GM11168 (cell line): Measurements from ENCODE around the gene ZNF619.
"Not testable (repeated sequence)": the region's sequence is repeated elsewhere in the genome, so short reads cannot be mapped to it uniquely, and the experiment has no call there.

ENCODE experiments used
- in situ Hi-C: fragments of 300-500 bp; cut with MboI; formaldehyde crosslinking; loops from one replicate; pipeline ENCODE4 v1.12.0; 2022; ENCODE audit warnings: low sequenced_read_pairs; ENCODE audit not compliant: unreplicated experiment

ZNF619 gene

DNA sequence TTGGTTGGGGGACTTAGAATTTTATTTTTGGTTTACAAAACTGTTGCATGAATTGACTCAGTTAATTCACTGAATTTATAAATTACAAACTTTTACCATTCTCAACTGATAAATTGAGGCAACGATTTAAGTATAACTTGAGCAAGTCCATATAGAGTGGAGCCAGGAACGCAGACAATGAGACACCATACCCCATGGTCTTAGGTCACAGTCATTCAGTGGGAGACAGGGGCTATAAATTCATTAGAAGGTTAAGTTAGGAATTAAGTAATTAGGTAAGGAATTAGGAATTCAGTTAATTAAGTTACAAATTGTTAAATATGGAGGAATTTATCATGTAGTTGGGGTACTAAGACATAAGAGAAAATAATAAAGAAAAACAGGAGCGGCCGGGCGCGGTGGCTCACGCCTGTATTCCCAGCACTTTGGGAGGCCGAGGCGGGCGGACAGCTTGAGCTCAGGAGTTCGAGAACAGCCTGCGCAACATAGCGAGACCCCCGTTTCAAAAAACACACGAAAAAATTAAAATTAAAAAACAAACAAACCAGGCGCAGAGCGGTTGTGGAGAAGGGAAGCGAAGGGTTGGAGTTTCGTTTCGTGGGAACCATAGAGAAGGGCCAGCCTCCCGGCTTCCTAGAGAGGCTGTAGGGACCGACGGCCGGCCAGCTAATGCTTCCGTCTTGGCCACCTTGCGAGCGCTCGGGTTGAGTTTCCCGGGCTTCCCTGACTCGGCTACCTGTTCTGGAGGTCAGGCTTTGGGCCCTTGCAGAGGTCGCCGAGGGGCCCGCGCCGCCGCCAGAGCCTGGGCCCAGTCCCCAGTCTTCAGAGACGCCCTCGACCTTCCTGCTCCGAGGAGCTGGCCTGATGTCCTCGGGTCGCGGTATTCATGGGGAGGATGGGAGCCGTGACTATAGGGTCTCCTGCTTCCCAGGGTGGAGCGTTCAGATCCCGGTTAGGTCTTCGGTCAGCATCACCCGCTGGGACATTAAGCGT lies at the start of gene ZNF619:
ZNF619 (plus strand) TSS at position 645 of the 993 bp plus-strand sequence. CDS start 858 bp downstream, outside the sequence.
- in situ Hi-C loops = no loop called here

DNA sequence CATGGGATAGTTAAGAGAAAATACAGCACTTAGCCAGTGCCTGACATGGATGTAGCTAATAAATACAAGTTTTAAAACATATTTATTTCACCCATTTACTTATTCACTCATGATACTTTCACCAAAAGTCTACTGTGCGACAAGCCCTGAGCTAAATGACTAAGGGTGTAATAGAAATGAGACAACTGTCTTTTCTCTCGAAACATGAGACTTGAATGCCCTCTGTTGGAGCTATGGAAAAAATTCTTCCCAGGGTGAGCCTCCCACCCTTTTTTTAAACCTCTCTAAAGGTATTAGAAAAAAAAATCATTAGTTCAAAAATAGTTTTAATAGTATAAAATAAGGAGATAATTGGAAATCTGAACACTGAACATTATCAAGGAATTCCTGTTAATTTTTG lies 44.1 kb upstream of the ZNF619 start:
- in situ Hi-C loops = no loop called here

DNA sequence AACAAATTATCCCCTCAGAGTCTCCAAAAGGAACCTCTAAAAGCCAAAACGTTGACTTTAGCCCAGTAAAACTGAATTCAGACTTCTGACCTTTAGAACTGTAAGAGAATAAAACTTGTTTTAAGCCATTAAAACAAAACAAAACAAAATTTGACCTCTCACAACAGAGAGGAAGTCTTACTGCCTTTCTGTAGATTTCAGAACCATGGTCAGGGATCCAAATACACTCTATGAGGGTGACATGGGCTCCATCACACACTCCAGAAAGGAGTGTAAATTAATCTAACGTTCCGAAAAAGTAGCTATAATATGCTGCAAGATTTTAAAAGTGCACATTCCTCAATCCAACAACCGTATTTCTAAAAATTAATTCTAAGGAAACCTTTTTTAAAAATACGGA lies 39.0 kb upstream of the ZNF619 start:
- in situ Hi-C loops = no loop called here

DNA sequence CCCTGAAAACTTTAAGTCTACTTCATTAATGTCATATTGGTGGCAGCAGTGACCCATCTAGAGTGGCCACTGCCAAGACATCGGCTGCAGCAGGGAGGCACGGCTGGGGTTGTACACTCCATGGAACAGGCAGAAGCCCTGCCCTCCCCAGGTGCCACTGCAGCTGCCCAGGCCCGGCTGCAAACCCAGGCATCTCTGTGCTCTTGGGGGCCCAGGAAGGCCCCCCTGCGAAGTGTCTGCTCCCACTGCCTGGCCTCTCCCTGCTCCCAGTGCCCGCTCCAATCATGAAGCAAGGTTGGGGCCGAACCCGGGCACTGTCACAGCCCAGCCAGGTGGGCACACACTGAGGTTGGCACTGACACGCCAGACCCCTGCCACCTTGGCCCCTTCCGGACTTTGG lies 31.9 kb upstream of the ZNF619 start:
- in situ Hi-C loops = no loop called here

DNA sequence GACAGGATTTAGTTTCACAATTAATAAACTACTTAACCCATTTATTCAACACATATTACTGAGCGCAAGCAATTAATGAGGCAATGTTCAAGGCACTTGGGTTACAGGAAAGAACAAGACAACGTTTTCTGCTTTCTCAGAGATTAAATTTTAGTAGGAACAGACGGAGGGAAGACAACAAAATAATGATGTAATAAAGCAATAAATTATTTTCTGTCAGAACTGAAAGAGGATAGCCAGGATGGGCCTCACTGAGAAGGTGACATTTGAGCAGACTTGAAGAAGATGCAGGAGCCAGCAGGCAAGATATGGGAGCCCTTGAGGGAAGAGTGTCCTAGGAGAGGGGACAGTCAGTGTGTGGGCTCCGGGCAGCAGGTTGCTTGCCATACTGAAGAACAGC lies 31.0 kb upstream of the ZNF619 start:
- in situ Hi-C loops = no loop called here

DNA sequence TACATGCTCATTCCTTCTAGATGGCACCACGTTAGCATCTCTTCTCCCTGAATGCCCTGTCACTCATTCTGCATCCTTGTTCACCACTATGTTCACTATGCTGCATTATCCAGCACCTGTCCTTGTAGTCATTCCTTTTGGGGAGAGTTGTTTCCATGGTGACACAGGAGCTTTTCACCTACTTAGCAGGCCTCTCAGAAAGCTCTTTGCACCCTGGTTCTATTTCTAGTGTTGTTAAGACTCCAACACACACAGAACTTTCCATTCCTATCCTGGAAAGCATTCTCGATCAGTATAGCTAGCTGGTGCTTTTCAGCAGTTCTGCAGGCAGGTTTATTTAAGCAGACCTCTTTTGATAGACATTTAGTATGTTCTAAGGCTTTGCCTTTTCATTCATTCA lies 26.5 kb upstream of the ZNF619 start:
- in situ Hi-C loops = no loop called here

DNA sequence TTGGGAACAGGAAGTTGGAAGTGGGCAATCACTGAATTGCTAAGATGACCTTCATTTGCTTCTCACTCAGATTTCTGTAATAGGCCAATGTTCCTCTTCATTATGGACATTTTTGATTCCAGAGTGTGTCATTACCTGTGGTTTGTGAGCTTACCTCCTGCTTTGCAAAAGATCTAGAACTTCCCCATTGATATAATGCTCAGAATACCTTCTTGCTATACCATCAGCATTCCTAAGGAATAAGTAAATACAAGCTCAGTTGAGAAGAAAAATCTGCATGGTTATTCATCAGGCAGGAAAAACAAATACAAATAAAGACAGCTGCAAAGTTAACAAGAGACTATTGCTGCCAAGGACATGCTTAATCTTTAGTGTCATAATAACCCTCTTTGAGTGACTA lies 25.4 kb upstream of the ZNF619 start:
- in situ Hi-C loops = no loop called here

DNA sequence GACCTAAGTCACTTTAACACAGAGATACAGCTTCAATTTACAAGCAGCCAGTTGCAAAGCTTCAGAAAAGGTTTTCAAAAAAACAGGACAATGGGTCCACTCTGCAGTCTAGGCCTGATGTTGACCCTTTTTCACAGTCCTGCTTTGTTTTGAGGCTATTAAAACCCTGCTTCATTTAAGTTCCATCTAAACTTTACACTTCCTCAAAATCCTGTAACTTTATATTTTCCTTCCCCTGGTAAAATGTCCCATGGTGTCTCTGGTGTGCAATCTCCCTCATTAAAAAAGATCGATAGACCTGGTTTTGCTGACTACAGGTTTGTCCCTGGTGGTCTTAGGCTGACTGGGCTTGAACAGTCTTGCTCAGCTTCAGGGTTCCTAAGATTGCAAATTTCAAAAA lies 24.9 kb upstream of the ZNF619 start:
- in situ Hi-C loops = no loop called here

DNA sequence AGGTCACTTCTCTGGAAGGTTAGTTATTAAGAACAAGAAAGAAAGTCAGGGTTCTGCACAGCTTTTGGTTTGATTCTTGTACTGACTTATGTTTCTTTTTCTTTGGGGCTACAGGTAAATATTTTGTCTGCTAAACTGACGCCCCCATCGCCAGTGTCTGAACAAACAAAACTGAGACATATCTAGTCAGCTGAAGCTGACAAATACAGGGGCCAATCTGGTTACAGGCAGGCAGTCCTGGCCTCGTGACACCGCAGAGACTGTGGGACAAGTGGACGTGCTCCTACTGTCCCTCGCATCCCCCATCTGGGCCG lies 24.4 kb upstream of the ZNF619 start:
- in situ Hi-C loops = no loop called here

DNA sequence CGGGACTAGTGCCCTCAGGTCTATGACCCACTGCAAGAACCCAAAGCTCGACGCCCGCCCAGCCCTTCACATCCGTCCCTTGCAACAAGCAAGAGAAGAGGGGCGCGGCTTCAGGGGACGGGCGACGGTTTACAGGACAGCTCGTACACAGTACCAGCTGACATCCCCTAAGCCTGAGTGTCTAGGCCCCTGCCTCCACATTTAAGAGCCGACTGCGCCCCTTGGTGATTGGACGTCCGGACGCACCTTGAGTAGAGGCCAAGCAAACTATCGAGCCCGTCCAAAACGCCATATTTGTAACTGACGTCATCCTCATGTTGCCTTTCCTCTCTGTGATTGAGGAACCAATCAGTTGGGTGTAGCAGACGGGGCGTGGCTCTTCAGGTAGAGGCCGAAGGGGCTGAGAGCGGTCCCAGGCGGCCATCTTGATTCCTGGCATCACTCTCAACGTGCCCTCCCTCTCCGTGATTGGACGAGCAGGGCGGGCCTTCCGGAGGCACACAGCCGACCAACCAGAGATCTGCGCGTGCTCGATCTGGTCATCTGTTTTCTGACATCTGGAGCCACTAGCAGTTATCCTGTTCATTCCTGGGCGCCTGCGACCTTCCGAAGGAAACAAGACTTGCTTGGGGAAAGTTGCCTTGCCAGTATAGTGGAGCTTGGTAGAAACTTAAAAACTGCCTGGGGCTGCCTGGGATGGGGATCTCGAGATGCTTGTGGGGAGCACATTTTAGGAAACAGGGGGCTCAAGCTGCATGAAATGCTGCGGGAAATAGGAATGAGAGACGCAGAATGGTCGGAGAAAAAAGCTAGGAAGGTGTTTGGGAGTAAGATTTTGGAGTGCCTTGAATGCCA lies 23.8 kb upstream of the ZNF619 start:
- in situ Hi-C loops = no loop called here

DNA sequence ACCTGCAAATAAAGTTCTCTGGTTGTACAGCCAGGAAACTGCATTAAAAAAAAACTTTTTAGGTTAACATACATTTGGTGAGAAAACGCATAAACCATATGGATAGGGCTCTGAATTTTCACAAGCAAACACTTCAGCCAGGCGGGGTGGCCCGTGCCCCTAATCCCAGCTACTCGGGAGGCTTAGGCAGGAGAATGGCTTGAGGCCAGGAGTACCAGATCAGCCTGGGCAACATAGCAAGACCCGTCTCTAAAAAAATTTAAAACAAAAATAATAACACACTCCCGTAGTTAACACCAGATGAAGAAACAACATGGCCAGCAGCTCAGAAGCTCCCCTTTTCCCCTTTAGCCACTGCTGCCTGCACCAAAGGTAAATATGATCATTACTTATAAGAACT lies 23.0 kb upstream of the ZNF619 start:
- in situ Hi-C loops = no loop called here

DNA sequence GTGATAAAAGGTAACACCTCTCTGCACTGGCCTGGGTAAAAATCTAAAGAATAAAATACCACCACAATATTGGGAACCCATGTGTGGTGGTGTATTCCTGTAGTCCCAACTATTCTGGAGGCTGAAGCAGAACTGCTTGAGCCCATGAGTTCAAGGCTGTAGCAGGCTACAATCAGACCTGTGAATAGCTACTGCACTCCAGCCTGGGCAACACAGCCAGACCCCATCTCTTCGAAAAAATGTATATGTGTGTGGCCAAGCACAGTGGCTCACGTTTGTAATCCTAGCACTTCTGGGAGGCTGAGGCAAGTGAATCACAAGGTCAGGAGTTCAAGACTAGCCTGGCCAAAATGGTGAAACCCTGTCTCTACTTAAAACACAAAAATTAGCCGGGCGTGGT lies 21.6 kb upstream of the ZNF619 start:
- in situ Hi-C loops = no loop called here

DNA sequence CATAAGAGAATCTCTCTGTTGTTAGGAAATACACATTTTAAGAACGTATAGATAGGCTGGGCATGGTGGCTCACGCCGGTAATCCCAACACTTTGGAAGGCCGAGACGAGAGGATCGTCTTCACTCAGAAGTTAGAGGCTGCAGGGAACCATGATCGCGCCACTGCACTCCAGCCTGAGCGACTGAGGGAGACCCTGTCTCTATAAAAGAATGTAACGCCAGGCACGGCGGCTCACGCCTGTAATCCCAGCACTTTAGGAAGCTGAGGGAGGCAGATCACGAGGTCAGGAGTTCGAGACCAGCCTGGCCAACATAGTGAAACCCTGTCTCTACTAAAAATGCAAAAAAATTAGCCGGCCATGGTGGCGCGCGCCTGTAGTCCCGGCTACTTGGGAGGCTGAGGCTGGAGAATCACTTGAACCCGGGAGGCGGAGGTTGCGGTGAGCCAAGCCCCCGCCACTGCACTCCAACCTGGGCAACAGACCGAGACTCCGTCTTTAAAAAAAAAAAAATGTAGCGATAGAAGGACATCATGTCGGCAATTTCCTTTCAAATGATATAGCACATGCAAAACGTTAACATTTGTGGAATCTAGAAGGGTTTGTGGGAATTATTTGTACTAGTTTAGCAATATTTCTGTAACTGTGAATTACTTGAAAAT lies 20.5 kb upstream of the ZNF619 start:
- in situ Hi-C loops = no loop called here

DNA sequence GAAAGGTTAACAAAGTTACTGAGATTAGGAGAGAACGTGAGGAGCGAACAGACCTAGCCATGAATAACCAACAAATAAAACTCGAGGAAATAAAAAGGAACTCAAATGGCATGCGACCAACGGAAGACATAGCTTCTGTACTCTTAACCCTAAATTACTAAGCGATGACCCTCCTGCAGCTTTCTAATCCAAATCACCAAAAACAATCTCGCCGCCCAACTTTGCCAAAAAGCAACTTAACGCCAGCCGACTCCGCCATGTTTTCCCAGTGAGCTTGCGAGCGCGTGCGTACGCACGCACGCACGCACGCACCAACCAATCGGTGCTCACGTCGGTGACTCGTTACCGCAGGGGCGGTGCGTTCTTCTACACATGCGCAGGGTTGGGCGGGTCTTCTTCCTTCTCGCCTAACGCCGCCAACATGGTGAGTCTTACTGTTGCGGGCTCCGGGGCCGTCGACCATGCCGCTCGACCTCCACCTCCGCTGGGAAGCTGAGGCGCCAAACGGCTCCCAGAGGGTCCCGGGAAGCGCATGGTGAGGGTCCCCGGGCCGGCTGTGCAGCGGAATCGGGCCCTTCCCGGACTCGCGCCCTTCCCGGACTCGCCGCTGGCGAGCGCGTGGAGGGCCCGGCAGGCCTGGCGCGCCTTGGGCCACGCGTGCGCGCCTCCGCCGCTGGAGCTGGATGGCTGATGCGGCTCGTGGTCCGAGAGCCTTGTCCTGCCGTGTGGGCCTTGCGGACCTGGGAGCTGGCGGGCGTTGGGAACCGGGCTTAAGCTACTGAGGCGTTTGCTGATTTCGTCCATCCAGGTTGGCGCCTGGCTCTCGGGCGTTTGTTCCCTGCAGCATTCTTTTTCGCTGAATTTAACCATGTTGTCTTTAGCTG lies 19.7 kb upstream of the ZNF619 start, which contains the start of gene RPL14:
RPL14 (plus strand) TSS at position 400 of the 884 bp plus-strand sequence; CDS start at position 533, 133 bp downstream.
- in situ Hi-C loops = no loop called here

DNA sequence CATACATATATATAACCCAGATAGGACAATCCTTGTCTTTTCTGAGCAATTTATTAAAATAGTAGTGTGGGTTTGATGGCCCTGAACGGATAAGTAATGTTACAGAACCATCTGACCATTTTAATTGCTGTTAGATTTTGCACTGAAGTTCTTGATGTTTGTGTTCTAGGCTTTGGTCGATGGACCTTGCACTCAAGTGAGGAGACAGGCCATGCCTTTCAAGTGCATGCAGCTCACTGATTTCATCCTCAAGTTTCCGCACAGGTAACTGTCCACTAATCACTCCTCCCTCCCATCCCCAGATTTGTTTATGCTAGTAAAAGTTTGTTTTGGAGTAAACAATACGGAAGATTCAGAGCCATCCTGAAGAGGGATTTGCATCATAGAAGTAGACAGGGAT lies 18.4 kb upstream of the ZNF619 start:
- in situ Hi-C loops = no loop called here

DNA sequence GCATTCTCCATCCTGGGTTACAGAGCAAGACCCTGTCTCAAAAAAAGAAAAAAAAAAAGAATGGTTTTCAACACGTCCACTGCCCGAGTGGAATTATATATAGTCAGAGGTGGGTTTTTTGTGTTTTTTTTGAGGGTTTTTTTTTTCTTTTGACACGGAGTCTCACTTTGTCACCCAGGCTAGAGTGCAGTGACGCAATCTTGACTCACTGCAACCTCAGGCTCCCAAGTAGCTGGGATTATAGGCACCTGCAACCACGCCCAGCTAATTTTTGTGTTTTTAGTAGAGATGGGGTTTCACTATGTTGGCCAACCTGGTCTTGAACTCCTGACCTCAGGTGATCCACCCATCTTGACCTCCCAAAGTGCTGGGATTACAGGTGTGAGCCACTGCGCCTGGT lies 16.4 kb upstream of the ZNF619 start:
- in situ Hi-C loops = not testable (repeated sequence)

DNA sequence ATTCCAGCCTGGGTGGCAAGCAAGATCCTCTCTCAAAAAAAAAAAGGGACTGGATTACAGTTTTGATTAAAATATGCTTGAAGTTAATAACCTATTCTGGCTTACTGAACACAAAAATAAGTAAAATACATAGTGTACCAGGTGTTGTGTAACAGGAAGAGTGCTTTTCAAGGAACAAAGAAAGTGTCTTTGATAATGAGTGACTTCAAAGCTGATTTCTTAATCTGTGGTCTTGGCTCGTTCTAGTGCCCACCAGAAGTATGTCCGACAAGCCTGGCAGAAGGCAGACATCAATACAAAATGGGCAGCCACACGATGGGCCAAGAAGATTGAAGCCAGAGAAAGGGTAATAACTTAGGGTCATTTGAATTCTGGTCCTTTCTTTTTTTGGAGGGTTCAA lies 15.8 kb upstream of the ZNF619 start:
- in situ Hi-C loops = no loop called here

DNA sequence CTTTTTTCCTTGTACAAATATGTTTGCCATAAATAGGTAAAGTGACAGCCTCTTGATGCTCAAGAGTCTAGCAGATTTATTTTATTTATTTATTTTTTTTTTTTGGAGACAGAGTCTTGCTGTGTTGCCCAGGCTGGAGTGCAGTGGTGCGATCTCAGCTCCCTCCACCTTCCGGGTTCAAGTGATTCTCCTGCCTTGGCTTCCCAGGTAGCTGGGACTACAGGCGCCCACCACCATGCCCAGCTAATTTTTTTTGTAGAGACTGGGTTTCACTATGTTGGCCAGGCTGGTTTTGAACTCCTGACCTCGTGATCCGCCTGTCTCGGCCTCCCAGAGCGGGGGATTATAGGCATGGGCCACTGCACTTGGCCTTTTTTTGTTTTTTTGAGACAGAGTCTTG lies 14.1 kb upstream of the ZNF619 start:
- in situ Hi-C loops = not testable (repeated sequence)

DNA sequence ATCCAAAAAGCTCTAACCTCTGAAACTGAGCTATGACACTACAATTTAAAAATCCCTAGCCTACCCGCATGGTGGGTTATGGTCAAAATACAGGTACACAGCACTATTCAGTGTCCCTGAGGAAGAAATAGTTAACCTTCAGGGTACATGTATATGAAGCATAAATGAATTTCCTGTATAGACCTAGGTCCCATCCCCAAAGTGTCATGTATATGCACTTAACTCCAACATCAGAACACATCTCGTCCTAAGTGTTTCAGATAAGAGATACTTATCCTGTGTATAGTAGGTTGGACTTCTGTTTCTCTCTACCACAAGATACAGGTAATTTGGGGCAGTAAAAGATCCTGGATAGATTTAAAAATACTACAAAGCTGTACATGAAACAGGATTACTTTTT lies 13.3 kb upstream of the ZNF619 start:
- in situ Hi-C loops = no loop called here
